HG02938 (cell line): ENCODE data around the gene CFAP90.

Experiments used
- ATAC-seq: cut with Tn5 transposase; IDR thresholded peaks from one replicate; pipeline ENCODE4 v1.9.1; 2021; ENCODE audit warnings: mild to moderate bottlenecking, moderate library complexity; ENCODE audit not compliant: unreplicated experiment

CFAP90 gene

DNA sequence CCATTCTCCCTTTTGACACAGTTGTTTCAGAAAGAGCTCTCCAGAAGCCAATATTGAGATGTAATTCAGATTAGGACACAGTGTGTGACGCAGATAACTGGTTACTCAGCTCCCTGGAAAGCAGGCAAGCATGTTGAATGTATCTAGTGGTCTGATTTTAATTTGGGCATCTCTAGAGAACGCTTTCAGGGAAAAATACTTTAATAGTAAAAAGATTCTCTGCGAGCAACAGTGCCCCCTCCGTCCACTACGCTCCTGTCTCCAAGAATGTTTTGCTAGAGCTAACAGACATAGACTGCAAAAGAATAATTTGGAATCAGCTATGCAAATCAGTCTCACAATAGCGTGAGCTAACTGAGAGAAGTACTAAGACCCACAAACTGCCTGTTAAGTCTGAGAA lies 23.3 kb downstream of the CFAP90 start:
- no peak for ATAC-seq

DNA sequence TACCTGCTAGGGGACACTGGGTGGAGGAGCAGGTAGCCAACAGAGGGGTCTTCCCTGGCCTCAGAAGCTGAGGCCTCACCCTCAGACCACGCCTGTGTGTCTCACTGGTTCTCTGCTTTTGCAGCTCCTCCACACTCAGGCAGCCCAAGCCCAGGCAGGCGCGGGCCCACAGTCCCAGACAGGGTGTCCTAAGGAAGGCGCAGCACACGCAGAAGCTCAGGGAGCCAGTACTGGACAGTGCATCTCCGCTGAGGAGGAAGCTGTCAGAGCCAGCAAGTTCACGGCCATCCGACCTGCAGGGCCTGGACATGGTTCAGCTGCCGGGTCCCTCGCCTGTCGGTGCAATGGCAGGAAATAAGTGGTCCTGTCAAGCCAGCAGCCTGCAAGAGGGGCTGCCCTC lies 25.3 kb downstream of the CFAP90 start:
- ATAC-seq: no peak

DNA sequence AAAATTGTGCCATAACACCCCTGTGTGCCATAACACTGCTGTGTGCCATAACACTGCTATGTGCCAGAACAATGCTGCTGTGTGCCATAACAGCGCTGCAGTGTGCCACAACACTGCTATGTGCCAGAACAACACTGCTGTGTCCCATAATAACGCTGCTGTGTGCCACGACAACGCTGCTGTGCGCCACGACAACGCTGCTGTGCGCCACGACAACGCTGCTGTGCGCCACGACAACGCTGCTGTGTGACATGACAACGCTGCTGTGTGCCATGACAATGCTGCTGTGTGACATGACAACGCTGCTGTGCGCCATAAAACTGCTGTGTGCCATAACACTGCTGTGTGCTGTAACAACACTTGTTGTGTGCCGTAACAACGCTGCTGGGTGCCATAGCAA lies 25.9 kb downstream of the CFAP90 start:
- ATAC-seq: no peak

DNA sequence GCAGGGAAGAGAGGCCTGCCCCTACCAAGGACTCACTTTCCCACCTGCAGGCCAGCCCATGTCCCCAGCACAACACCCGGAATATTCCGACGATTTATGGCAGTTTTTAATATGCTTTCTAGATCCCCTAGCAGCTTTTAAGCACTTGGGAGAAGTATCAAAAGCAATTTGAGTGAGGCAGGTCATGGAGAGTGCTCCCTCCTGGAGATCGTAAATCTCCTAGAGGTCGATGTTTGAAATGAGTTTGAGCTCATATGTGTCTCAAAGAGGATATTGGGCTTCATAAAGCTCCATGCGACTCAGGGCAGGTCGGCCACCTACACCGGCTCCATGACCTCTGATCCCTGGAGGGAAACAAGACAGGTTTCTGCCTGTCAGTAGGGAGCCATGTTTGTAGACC lies 27.3 kb downstream of the CFAP90 start:
- ATAC-seq: no peak

DNA sequence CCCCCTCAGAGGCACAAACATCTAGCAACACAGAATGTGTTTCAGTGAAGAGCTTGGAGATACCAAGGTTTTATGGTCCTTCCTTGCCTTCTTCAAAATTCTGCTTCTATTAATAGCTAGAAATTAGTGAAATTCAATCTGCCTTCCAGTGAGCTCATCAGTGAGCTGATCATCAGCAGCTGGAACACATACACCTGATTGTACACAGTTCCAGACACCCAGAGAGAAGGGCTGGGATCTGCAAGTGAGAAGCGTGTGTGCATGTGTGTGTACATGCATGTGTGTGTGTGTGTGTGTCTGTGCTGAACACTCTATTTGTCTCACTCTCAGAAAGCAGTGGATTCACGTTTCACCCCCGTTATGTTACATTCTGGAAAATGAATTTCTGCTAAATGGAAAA lies 28.5 kb downstream of the CFAP90 start:
- ATAC-seq: no peak

DNA sequence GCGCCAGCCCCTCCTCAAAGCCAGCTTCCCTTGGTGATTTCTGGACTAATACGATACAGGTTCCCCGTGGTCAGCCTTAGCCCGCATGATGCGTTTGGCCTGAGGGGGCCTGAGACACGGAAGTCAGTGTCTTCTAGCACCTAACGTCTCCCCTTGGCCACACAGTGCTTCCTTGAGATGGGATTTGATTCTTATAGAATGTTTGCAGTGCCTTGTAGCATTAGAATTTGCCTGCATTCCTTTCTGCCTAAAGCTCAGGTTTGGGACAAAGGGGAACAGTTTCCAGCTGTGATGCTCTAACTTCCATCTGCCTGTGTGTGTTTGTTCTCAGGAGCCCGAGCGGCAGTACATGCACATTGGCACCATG lies 34.4 kb downstream of the CFAP90 start:
- ATAC-seq: peak; percentile 30

DNA sequence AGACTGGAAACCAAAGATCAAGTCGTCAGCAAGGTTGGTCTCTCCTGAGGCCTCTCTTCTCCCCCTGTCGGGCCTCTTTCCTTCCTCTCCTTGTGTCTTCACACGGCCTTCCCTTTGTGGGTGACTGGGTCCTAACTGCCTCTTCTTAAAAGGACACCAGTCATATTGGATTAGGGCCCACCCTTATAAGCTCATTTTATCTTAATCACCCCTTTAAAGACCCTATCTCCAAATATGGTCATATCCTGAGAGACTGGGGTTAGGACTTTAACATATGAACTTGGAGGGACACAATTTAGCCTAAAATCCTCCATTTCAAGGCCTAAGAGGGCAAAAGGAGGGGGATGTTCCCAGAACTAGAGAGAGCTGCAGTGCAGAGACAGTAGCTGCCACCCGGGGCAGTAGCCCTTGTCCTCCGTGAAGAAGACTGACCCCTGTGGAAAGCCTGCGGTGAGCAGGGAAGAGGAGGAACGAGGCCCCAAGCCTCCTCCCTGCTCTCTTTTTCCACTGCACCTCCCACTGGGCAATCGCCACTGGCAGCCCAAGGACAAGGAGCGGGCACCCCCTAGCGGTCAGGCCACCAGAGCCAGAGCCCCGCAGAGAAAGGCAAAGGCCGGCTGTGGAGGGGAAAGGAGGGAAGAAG lies 34.9 kb downstream of the CFAP90 start:
- peak; percentile 90 for ATAC-seq

DNA sequence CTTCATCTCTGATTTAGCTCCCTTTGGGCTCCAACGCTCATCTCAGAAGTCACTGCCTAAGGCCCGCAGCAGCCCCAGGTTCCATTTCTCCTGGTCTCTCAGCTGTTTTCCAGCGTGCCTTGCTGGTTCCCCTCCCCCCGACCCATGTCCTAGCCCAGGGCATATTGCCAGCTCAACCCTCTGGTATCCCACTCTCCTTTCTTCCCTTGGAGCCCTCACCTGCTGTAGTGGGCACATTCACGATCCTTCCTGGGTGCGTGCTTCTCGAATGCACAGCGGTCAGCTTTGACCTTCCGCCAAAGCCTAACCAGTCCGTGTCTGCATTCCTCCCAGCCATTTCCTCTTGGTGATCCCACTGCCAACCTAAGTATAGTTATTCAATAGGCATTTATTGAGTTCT lies 36.1 kb downstream of the CFAP90 start:
- no peak for ATAC-seq

DNA sequence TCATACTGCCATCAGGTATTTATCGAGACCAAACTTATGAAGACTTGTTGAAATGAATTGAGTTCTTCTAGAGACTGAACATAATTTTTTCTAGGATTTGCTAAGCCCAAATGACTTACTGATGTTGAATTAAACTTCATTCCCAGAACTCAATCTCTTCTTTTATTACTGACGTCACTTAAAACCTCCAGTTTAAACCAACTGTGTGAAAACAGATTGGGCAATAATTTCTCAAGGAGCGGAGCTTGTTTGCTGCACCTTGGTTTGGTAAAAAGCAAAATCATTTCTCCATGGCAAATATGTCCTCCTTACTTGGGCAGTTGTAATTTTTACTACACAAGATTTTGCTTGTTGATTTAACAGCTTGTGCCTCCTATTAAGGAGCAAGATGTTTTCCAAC lies 37.4 kb downstream of the CFAP90 start:
- ATAC-seq: no peak

DNA sequence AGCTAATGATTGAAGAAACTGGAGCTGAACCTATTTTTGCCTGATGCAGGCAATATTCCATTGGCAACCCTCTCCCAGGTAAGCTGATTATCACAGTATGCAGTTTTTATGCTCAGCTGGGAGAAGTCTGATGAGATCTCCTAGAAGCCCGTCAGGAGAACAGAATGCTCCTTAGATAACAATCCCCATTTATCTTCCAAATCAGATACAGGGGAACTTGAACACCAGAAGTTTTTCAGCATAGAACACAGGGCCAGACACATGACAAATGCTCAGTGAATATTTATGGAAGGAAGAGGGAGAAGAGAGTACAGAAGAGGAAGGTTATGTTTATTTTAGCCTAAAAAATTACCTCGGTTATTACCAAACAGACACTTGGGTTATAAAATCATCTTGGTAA lies 37.9 kb downstream of the CFAP90 start:
- ATAC-seq: no peak

DNA sequence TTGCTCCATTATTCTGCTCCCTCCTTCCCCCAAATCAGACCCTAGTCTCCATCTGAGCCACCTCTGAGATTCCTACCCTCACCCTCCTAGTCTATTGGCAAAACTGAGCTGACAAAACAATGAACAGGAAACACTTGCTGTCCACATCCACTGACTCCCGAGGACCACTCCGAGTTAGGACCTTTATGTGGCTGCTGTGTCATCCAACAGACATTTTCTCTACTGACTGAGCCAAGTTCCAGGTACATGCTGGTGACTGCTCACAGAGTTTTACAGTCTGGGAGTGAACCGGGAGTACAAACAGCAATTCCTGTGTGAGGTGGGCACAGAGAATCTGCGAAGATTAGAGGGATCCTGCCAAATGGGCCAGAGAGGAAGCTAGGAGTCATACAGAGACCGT lies 39.2 kb downstream of the CFAP90 start:
- no peak for ATAC-seq

DNA sequence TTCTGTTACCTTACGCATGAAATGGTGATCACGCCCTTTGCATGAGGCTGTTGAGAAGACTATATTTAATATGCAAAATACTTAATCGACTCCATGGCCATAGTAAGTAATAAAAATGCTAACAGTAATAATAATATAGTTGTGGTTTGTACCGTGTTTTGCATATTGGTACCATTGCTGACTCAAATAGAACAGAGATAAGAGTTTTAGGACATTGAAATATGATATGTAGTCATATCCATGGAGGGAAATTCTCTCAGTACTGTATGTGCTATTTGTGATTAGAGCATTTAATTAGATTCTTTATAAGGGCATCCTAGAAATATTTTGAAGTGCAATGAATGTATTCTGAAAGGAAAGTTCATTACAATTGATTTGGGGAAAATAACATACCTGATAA lies 41.9 kb downstream of the CFAP90 start:
- no peak for ATAC-seq

DNA sequence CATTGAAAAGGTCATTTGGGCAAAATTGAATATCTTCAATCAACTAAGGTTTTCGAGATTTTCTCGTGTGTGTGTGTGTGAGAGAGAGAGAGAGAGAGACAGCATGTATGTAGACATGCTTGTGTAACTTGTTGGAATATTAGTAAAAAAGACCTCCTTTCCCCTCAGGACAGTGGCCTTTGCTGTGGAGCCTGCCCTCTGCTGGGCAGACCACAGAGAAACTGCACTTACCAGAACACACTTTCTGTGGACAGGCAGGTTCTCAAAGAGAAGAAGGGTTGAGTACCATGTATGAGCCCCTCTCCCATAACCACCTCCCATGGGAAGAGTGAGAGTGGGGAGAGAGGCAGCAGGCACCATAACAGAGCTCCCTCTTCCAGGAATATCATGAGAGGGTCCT lies 45.6 kb downstream of the CFAP90 start:
- ATAC-seq: no peak

DNA sequence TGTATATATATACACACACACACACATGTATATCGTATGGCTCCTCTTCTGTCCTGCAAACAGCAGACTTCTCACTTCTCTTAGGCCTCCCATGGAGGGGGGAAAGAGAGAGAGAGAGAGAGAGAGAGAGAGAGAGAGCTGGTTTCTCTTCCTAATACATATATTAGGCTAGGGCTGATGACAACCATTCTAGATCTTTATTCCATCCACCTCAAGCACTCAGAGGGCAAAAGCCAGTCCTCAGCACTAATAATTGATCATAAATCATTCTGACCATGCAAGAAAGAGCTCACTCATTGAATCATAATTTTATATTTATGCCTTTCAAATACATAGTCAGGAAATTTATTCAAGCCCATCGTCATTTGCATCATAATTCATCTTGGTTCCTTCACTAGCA lies 47.0 kb downstream of the CFAP90 start:
- ATAC-seq: no peak

DNA sequence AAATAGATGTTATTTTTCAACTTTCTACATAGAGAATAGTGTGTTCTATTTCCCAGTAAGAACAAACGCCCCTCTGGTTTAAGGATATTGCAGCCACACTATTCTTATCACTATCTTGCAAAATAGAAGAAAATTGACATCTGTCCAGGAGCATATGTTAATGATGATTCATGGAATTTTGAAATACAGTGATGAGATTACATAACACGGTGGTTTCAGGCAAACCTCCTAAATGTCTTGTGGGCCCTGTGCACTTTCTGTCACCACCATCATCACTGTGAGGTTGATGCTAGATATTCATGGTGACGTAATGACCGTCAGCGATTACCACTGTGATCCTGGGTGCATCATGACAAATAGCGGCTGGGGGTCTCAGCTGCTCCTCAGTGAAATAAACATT lies 48.1 kb downstream of the CFAP90 start:
- ATAC-seq: no peak

DNA sequence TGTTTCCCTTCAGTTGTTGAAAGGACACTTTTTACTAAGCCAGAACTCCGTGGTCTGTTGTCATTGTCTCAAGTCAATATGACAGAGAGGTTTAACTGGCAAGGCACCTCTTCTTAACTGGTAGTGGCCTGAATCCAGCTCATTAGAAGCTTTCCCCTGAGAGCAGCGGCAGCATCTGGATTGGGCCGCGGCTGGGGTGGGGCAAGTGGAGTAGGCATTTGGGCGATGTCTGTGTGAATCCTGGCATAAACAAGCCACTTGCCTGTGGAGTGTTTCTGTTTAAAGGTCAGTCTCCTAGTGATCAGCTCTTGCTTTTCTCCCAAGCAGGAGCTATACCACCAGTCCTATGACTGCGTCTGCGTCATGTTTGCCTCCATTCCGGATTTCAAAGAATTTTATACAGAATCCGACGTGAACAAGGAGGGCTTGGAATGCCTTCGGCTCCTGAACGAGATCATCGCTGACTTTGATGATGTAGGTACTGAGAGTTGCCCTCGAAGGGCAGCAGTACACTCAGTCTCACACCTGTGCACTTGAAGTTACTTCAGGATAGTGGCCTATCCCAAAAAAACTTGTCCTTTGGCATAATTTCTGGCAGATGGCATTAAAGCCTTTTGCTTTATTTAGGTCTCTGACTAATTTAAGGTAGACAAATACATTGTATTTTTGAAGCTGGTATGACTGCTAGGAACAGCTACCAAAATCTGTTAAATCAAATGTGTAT lies 48.9 kb downstream of the CFAP90 start:
- ATAC-seq: no peak

DNA sequence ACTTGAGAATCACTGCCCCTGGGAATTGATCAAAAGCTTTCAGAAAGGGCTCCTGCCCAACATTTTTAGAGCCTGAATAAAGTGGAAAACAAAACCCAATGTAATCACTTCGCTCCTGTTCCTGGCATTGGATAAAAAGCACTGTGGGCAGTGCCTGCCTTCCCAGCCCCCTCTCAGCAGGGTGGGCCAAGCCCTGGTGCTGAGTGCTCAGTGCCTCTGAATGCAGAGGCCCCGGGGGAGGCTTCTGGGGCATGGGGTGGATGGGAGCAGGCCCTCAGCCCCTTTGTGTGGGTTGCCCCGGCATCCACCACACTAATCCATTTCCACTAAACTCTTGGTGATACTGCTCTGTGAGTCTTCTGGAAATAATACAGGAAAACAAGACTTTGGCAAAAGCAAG lies 55.6 kb downstream of the CFAP90 start:
- ATAC-seq: no peak

DNA sequence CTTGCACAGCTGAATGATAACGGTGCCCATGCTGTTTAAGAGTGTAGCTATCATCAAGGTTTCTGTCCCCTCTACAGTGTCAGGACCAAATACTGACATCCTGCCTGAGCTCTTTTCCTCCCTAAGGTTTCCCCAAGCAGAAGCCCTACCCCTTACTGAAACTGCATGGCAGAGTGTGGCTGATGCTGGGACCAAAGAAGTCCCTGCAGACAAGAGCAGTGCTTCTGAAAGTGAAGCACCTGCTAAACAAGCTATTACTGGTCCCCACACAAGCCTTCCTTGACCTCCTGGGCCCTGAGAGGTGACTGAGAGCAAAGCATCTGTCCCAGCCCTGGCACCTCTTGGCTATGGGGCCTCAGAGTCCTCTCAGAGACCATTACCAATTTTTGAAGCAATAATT lies 56.1 kb downstream of the CFAP90 start:
- ATAC-seq: peak; percentile 27

DNA sequence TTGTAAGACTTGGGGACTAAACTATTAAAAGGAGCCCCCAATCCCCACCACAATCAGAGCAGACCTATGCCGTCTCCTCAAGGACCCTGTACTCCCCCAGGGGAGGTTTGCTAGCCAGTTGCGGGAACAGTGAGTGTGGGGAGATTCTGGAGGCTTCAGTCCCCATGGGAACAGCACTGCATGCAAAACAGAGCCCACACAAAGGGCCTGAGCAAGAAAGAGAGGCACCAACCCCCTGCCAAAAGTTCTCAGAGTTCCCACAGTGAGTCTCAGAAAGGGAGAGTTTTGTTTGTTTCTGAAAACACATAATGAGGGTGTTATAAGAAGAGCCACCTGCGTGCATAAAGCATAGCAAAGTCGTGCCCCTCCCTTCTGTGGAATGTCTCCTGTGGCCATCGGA lies 56.6 kb downstream of the CFAP90 start:
- peak; percentile 88 for ATAC-seq

DNA sequence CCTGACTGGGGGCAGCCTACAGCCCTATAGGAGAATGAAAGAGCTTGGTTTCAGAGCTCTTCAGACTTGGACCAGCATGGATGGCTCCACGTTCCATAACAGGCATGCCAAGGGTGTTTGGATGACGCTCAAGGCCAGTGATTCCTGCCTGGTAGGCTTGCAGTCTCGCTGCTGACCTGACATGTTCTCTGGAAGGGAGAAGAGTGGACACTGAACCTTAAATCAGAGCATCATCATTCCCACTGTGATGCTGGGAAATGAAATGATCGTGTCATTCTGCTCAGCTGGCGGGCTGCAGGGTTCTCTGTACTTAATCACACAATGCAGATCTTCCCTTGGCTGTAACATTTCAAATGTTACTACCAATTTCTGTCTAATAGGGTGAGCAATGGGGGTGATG lies 57.0 kb downstream of the CFAP90 start:
- ATAC-seq: no peak

DNA sequence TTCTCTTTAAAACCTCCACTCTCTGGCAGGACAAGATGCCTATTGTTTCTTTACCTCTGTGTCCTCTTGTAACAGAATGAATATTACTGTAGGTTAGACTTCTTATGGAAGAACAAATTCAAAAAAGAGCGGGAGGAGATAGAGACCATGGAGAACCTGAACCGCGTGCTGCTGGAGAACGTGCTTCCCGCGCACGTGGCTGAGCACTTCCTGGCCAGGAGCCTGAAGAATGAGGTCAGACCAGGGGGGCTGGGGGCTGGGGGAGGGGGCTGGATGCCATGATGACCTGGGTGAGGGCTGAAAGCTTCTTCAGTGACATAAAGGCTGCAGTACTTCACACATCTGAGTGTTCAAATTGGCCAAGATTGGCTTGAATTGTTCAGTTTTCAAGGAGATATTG lies 61.4 kb downstream of the CFAP90 start:
- ATAC-seq: no peak

DNA sequence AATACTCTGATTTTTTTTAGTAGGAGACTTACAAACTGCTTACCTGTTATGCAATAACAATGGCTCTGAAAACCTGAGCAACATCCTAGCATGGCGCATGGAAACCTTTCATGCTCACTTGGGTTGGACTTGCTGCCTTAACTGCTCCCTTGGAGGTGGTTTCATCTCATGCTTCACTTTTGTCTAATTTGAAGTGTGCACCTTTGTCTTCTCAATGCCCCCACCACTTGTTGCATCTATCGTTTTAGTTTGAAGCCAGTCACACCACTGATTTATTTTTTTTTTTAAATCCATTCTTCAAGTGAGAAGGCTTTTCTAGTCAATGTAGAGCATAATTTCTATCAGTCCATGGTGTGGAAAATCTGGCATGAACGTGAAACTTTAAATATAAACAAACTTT lies 63.2 kb downstream of the CFAP90 start:
- no peak for ATAC-seq
